ENCODE data around the gene TAF5.
A peak's percentile ranks its signal among the peaks of the same experiment; 100 is the strongest.
"Not testable (repeated sequence)": the region's sequence is repeated elsewhere in the genome, so short reads cannot be mapped to it uniquely, and the experiment has no call there.

Gene TAF5

DNA sequence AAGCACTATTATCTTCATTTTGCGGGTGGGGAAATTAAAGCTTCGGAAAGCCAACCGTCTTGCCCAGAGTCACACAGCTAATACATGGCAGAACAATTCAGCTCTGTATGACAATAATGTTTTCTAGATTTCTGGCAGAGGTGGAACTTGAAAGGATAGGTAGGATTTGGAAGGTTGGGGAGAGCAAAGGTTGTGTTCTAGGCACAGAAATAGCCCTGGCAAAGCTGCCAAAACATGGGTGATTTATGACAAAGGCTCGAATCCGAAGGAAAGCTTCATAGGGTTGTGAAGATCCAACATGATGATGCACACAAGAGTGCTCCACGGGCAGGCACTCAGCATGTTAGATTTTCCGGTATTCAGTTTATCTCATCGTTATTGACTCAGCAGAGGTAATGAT lies 47.8 kb downstream of the TAF5 start:
- no peak for DNase-seq

DNA sequence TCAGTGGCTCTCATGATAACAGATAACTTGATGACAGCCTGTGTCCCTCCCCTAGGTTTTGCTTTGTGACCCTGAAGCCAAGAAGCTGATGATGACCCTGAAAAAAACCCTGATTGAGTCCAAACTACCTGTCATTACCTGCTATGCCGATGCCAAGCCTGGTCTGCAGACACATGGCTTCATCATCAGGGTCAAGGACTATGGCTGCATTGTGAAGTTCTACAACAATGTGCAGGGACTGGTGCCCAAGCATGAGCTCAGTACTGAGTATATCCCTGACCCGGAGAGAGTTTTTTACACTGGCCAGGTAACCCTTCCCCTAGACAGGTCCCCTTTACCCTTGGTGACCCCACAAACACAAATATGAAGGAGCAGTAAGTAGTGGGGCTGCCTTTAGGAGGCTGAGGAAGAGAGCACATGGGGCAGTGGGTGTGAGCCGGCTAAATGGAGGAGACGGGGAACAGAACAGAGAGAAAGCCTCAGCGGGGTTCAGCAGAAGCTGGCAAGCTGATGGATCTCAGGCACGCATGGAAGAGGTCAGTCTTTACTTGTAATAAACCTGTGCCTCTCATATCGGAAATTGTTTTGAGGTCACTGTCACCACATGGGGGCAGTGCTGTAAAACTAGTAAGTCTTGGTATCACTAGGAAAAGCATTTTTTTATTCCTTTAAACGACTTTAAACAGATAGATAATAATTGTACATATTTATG lies 48.8 kb downstream of the TAF5 start:
- DNase-seq: peak; percentile 54 to 75

DNA sequence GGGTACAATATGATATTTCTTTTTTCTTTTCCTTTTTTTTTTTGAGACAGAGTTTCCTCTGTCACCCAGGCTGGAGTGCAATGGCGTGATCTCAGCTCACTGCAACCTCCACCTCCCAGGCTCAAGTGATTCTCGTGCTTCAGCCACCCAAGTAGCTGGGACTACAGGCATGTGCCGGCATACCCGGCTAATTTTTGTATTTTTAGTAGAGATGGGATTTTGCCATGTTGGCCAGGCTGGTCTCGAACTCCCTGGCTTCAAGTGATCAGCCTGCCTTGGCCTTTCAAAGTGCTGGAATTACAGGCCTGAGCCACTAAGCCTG lies 49.3 kb downstream of the TAF5 start:
- DNase-seq: not testable (repeated sequence)

DNA sequence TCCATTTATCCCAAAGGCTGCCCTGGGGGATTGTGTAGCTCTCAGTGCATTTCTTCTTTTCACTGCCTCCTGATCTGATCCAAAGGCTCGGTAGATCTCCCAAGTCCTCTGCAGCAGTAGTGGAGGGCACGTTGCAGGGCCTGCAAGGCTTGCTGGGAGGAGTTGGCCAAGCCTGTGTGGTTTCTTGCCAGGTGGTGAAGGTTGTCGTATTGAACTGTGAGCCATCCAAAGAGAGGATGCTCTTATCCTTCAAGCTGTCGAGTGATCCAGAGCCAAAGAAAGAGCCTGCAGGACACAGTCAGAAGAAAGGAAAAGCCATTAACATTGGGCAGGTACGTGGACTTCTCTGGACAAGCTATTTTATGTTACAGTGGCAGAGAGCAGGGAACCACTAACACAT lies 49.8 kb downstream of the TAF5 start:
- DNase-seq: no peak

DNA sequence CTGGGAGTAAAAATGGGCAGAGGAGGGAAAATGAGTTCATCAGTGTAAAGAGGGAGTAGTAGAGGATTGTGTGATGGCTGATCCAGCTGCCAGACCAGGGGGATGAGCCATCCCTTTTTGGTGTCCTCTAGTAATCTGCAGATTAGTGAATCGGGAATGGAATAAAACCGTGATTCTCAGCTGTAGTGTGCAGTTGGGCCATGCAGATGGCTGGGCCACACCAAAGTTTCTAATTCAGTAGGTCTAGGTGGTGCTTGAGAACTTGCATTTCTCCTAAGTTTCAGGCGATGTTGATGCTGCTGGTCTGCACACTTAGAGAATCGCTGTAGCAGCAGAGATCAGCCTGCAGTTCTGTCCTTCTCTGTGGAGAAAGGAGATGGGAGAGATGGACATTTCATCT lies 51.3 kb downstream of the TAF5 start:
- no peak for DNase-seq

DNA sequence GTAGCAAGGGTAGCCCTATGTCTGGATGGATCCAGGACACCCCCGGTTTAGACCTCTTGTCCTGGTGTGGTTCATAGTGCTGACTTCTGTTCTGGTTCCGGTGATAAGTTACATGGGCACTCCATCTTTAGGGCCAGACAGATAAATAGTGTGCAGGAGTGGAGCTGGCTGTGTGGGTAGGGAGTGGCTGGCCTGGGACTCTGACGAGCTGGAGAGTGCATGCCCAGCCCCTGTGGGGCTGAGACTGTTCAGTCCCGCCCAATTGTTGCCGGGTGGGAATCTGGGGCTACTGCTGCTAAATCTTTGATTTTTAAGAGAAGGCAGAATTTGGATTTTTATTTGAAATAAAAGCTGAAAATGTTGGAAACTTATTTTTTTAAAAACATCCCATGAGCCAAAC lies 56.0 kb downstream of the TAF5 start:
- DNase-seq: no peak

DNA sequence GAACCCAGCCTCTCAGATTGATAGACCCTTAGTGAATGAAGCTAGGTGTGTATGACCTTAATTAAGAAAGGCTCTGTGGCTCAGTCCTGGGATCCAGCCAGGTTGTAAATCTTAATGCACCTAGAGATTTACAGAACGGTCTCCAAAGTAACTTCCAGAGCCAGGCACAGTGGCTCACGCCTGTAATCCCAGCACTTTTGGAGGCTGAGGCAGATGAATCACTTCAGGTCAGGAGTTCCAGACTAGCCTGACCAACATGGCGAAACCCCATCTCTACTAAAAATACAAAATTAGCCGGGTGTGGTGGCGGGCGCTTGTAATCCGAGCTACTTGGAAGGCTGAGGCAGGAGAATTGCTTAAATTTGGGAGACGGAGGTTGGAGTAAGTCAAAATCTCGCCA lies 60.1 kb downstream of the TAF5 start:
- DNase-seq: no peak

DNA sequence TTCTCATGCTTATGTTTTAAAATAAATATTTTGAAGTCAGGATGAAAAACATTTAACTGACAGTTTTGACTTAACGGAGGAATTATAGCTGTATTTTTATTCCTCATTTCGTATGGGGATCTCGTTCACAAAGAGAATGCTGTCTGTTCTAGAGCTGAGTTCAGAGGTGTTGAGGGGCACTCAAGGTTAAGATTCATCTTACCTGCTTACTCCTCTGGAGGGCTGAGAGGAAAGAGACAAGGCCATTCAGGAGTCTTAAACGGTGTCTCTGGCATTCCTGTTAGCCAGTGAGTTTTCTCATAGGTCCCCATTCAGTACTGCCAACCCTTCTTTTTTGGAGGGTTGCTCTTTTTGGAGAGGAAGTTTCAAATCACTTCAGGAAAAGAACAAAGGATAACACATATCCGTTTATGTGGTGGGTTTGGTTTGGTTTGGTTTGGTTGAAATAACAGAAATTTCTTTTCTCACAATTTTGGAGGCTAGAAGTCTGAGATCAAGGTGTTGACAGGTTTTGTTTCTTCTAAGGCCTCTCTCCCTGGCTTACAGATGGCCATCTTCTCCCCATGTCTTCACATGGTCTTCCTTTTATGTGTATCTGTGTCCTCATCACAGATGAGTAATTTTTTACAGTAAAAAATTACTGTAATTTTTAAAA lies 61.3 kb downstream of the TAF5 start:
- no peak for DNase-seq

DNA sequence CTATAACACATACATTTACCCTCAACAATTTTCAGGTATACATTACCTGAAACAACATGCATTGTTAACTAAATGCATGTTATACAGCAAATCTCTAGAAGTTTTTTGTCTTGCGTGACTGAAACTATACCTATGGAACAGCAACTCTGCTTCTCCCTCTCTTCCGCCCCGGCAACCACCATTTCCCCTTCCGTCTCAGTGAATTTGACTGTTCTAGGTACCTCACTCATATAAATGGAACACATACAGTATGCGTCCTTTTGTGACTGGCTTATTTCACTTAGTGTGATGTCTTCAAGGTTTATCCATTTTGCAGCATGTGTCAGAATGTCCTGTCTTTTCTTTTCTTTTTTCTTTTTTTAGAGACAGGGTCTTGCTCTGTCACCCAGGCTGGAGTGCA lies 61.9 kb downstream of the TAF5 start:
- DNase-seq: no peak

DNA sequence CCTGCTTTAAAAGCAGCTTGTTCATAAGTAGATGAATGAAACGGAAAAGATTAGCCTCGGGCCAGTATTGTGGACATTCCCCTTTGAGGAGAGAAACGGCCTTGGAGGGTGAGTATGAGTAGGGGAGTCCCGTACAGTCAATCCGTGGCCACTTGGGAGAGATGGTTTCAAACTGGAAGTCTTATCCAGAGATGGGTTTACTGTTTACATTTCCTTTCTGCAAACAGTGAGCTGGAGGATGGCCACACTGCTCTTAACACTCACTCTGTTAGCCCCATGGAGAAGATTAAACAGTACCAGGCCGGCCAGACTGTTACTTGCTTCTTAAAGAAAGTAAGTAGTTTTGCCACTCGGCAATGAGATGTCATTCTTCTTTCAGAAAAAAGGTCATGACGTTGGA lies 64.1 kb downstream of the TAF5 start:
- no peak for DNase-seq

DNA sequence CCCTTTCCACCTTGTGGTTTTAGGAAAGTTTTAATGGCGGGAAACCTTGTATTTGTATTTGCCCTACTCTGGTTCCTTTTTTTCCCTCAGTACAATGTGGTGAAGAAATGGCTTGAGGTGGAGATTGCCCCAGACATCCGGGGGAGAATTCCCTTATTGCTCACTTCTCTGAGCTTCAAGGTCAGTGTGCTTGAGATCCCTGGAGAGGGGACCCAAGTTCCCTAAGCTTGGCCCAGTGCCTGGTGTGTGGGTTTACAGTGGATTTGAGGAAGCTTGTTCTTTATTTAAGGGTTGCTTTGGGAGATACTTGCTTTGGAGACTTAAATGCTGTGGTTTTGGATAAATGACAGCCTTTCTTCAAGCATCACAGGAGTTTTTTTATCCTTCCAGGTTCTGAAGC lies 66.1 kb downstream of the TAF5 start:
- DNase-seq: no peak

All from CD4-positive, alpha-beta T cell treated with Interferon alpha-2 for 1 hour (primary cell).